GM18502 (cell line): ENCODE results near the gene CCDC91.
A peak's percentile ranks its signal among the peaks of the same experiment; 100 is the strongest.

Experiments used
- ATAC-seq: cut with Tn5 transposase; IDR thresholded peaks from one replicate; pipeline ENCODE4 v1.9.1; 2021; ENCODE audit warnings: mild to moderate bottlenecking; ENCODE audit not compliant: unreplicated experiment, poor library complexity

The CCDC91 gene

GRCh38 chr12:28506271-28506670, 316.0 kb downstream of the CCDC91 start:
- no peak for ATAC-seq

GRCh38 chr12:28507033-28507432, 316.8 kb downstream of the CCDC91 start:
- no peak for ATAC-seq

- ATAC-seq = no peak
These were observed 317.6 kb downstream of the CCDC91 start for GRCh38 chr12:28507867-28508266.

- no peak for ATAC-seq
These were observed 322.1 kb downstream of the CCDC91 start for GRCh38 chr12:28512406-28512805.

- ATAC-seq = no peak
These were observed 322.6 kb downstream of the CCDC91 start for GRCh38 chr12:28512876-28513275.

GRCh38 chr12:28513983-28514382, 323.7 kb downstream of the CCDC91 start:
- ATAC-seq = no peak

GRCh38 chr12:28517101-28517500, 326.8 kb downstream of the CCDC91 start:
- ATAC-seq = no peak

GRCh38 chr12:28527631-28528249, 337.5 kb downstream of the CCDC91 start:
- ATAC-seq = no peak

GRCh38 chr12:28535216-28535615, 345.0 kb downstream of the CCDC91 start:
- ATAC-seq = no peak

- ATAC-seq = no peak
These were observed 345.8 kb downstream of the CCDC91 start for GRCh38 chr12:28536088-28536487.

GRCh38 chr12:28537474-28537873, 347.2 kb downstream of the CCDC91 start:
- no peak for ATAC-seq

GRCh38 chr12:28539691-28540323, 349.6 kb downstream of the CCDC91 start:
- no peak for ATAC-seq

- no peak for ATAC-seq
These were observed 350.1 kb downstream of the CCDC91 start for GRCh38 chr12:28540324-28540714.

- ATAC-seq = peak; percentile 71
These were observed 353.0 kb downstream of the CCDC91 start for GRCh38 chr12:28543021-28543890.

GRCh38 chr12:28550757-28551704, 360.8 kb downstream of the CCDC91 start:
- ATAC-seq = no peak

GRCh38 chr12:28552251-28552970, 362.2 kb downstream of the CCDC91 start:
- ATAC-seq = no peak

- ATAC-seq = no peak
These were observed 365.5 kb downstream of the CCDC91 start for GRCh38 chr12:28555748-28556147.

- ATAC-seq = no peak
These were observed 368.0 kb downstream of the CCDC91 start for GRCh38 chr12:28558250-28558649.

- no peak for ATAC-seq
These were observed 373.0 kb downstream of the CCDC91 start for GRCh38 chr12:28563286-28563685.

GRCh38 chr12:28563936-28564335, 373.7 kb downstream of the CCDC91 start:
- no peak for ATAC-seq
